Measurements from ENCODE around the gene CHD2. TPM values are rescaled to one million over a fixed set of nuclear protein-coding genes. Genes with fewer than 3 reads are reported as not detected.

CHD2 gene
- total RNA-seq, 1 experiment from 2014 or later = 101 TPM

- TF ChIP-seq ZNF425 (CRISPR knock-in tag; conservative IDR thresholded peaks at IDR 0.05) (0 out of 2 replicates have a peak, but pooled peaks have one; percentile 62), ZBTB21 (CRISPR knock-in tag; IDR thresholded peaks at IDR 0.05; ENCODE audit: borderline replicate concordance) (no peak), TP53 (CRISPR knock-in tag; IDR thresholded peaks at IDR 0.05) (no peak), FOXJ3 (CRISPR knock-in tag; IDR thresholded peaks at IDR 0.05; ENCODE audit: borderline replicate concordance) (no peak), ZNF671 (CRISPR knock-in tag; IDR thresholded peaks at IDR 0.05) (0 out of 2 replicates have a peak, but pooled peaks have one; percentile 60), AR (CRISPR knock-in tag; IDR thresholded peaks at IDR 0.05) (peak; percentile 79), NR2C2 (CRISPR knock-in tag; IDR thresholded peaks at IDR 0.05) (no peak), FOXP1 (CRISPR knock-in tag; IDR thresholded peaks at IDR 0.05; ENCODE audit: borderline replicate concordance) (no peak), ARID4B (CRISPR knock-in tag; IDR thresholded peaks at IDR 0.05; ENCODE audit: borderline replicate concordance) (0 out of 2 replicates have a peak, but pooled peaks have one; percentile 52), TEAD1 (CRISPR knock-in tag; IDR thresholded peaks at IDR 0.05) (peak; percentile 69; the same call in 1 of the 2 replicates), ZNF317 (CRISPR knock-in tag; IDR thresholded peaks at IDR 0.05; ENCODE audit: borderline replicate concordance, low read depth) (no peak), HMGA2 (CRISPR knock-in tag; IDR thresholded peaks at IDR 0.05) (peak; percentile 63; the same call in 1 of the 2 replicates), ZMAT4 (CRISPR knock-in tag; IDR thresholded peaks at IDR 0.05) (peak; percentile 31; the same call in 1 of the 2 replicates)
- TF ChIP-seq, protein P1, sequence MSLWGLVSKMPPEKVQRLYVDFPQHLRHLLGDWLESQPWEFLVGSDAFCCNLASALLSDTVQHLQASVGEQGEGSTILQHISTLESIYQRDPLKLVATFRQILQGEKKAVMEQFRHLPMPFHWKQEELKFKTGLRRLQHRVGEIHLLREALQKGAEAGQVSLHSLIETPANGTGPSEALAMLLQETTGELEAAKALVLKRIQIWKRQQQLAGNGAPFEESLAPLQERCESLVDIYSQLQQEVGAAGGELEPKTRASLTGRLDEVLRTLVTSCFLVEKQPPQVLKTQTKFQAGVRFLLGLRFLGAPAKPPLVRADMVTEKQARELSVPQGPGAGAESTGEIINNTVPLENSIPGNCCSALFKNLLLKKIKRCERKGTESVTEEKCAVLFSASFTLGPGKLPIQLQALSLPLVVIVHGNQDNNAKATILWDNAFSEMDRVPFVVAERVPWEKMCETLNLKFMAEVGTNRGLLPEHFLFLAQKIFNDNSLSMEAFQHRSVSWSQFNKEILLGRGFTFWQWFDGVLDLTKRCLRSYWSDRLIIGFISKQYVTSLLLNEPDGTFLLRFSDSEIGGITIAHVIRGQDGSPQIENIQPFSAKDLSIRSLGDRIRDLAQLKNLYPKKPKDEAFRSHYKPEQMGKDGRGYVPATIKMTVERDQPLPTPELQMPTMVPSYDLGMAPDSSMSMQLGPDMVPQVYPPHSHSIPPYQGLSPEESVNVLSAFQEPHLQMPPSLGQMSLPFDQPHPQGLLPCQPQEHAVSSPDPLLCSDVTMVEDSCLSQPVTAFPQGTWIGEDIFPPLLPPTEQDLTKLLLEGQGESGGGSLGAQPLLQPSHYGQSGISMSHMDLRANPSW (CRISPR knock-in tag; conservative IDR thresholded peaks at IDR 0.05; ENCODE audit: low read depth) = no peak
Observed at GRCh38 chr15:92899948-92900730, at the start of gene CHD2 (continued).

Data from WTC11 (cell line).